Measurements from ENCODE around the gene ADPRHL1.

The ADPRHL1 gene

GRCh38 chr13:113452942-113453901 is at the start of gene ADPRHL1:
ADPRHL1 (minus strand) TSS chr13:113453488; CDS start chr13:113453437, 51 bp downstream.
- DNase-seq: peak; percentile 64

GRCh38 chr13:113502686-113503085 is 49.4 kb upstream of the ADPRHL1 start:
- DNase-seq: no peak

- no peak for DNase-seq
Observed at GRCh38 chr13:113500530-113501265, 47.4 kb upstream of the ADPRHL1 start.

GRCh38 chr13:113499936-113500335 is 46.6 kb upstream of the ADPRHL1 start:
- DNase-seq: no peak

GRCh38 chr13:113498905-113499304 is 45.6 kb upstream of the ADPRHL1 start:
- no peak for DNase-seq

GRCh38 chr13:113497217-113497616 is 43.9 kb upstream of the ADPRHL1 start:
- no peak for DNase-seq

- no peak for DNase-seq
Observed at GRCh38 chr13:113495494-113496210, 42.4 kb upstream of the ADPRHL1 start.

GRCh38 chr13:113493315-113493951 is 40.1 kb upstream of the ADPRHL1 start:
- no peak for DNase-seq

GRCh38 chr13:113491982-113492381 is 38.7 kb upstream of the ADPRHL1 start:
- no peak for DNase-seq

GRCh38 chr13:113491418-113491883 is 38.2 kb upstream of the ADPRHL1 start:
- DNase-seq: no peak

- DNase-seq: peak; percentile 74
Observed at GRCh38 chr13:113490496-113491417, 37.5 kb upstream of the ADPRHL1 start, which contains the start of gene DCUN1D2. DCUN1D2 (minus strand) TSS chr13:113490711; CDS start chr13:113490669, 42 bp downstream.

DNA sequence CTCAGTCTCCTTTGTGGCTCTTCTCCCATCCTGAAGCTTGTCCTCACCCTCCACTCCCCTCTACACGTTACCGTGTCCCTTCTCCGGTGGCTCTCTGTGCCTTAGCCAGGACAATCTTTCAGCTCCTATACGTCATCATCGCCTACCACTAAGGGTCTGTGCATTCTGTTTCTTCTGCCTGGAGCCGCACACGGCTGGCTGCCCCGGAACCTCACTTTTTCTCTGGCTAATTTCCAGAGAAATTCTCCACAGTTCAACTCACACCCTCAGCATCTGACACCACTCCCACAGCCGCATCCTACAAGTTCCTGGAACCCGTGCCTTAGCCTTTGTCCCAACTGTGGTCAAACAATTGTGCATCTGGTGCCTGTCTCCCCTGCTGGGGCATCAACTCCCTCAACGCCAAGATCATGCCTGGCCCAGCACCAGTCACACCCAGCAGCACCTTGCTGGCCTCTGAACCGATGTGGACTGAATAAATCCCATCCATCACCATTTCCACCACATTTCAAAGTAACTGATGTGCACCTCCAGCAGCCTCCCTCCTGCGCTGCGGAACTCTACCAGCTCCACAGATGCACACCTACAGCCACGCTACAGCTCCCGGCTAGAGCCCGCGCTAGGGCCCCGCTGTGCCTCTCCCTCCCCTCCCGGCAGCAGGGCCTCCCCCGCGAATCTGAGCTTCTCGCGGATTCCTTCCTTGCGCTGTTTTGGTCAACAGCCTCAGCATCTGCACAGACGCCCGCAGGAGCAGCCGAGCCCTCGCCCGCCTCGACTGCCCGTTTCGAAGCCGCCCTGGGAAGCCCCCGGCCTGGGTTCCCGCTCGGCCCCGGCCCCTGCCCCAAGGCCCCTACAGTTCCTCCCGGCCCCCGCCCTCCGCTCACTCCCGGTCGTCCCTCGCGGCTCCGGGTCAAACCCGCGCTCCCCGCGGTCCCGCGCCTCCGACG is 36.5 kb upstream of the ADPRHL1 start:
- peak; percentile 36 for DNase-seq

DNA sequence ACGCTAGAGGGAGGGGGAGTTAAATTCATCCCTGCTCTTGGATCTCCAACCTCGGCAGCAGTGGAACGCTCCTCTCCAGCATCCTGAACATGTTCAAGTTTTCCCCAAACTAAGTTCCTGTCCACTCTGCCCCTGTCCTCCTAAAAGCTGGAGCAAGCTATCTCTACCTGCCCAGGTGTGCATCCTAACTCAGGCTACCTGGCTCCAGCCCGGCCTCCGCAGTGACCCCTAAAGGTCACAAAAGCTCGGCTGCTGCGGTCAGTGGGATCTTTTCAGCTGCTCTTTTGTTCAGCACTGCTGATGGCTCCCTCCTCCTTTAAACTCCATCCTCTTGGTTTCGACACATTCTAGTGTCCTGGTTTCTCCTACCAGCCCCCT is 35.9 kb upstream of the ADPRHL1 start:
- DNase-seq: no peak

DNA sequence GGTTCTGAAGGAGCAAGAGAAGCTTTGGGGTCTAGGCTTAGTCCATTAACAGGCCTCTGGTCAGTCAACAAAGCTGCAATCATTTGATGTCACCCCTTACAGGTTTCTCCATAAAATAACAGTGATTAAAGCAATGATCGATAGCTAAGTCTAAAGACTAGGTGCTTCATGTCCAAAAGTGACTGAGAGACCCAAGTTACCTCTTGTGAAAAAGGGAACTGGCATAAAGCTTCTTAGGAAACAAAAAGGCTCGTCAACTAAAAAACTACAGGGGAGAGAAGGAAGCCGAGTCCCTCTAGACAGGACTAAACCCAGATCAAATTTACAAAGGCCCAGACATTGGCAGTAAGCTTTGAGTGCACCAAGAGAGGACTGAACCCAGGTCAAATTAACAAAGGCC is 35.0 kb upstream of the ADPRHL1 start:
- no peak for DNase-seq

GRCh38 chr13:113486698-113487097 is 33.4 kb upstream of the ADPRHL1 start:
- no peak for DNase-seq

DNA sequence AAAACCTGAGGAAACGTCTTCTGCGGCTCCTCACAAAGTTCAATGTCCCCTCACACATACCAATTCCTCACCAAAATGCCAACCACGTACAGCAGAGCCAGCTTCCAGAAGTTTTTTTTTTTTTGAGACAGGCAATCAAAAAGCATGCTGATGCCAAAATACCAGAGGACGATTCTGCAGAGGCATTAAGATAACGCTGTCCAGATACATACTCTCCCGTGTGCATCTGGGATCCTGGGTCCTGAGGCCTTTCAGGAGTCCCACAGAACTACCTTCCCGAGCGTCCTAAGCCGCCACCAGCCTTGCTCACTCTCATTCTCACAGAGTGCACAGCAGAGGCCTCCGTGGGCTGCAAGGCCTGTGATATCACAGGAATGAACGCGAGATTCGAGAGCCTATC is 32.3 kb upstream of the ADPRHL1 start:
- DNase-seq: no peak

GRCh38 chr13:113483504-113484293 is 30.4 kb upstream of the ADPRHL1 start:
- no peak for DNase-seq

GRCh38 chr13:113483081-113483480 is 29.8 kb upstream of the ADPRHL1 start:
- DNase-seq: no peak

DNA sequence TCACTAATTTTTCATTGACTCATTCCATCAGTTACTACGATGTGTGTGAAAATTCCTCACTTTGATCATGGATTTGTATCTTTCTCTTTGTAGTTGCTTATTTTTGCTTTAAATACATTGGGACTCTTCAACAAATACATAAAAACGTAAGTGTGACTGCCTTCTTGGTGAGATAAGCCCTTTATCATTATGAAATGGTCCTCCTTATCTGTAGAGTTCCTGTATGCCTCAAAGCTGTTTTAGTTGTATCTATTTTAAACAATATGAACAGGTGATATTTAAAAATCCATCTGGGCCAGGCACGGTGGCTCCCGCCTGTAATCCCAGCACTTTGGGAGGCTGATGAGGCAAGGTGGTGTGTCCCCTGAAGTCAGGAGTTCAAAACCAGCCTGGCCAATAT is 25.9 kb upstream of the ADPRHL1 start:
- DNase-seq: no peak
